T-helper 2 cell treated with Interferon-gamma antibody and Interleukin-4, amounts not matched to agents 5 μg/mL and 100 μg/mL, for 36 hours (primary cell): ENCODE data around the gene GAN.
A peak's percentile ranks its signal among the peaks of the same experiment; 100 is the strongest.

Experiments
- DNase-seq: peaks from one replicate; pipeline ENCODE4 v3.0.0; 2021; ENCODE audit warnings: low spot score
- H3K27ac Mint-ChIP-seq: one replicate; pipeline ENCODE4 v1.8.0; 2021; ENCODE audit warnings: mild to moderate bottlenecking, mixed read lengths
- H3K27me3 Mint-ChIP-seq: one replicate; pipeline ENCODE4 v1.8.0; 2021; ENCODE audit warnings: low read depth, mixed read lengths
- H3K36me3 Mint-ChIP-seq: one replicate; pipeline ENCODE4 v1.8.0; 2021; ENCODE audit warnings: low read depth, mixed read lengths
- H3K4me1 Mint-ChIP-seq: one replicate; pipeline ENCODE4 v1.8.0; 2021; ENCODE audit warnings: low read depth, mixed read lengths
- H3K4me3 Mint-ChIP-seq: one replicate; pipeline ENCODE4 v1.8.0; 2022; ENCODE audit warnings: mild to moderate bottlenecking, moderate library complexity, mixed read lengths
- H3K9me3 Mint-ChIP-seq: one replicate; pipeline ENCODE4 v1.8.0; 2021; ENCODE audit warnings: mixed read lengths

GAN gene

GRCh38 chr16:81284995-81285600 lies 29.7 kb upstream of the GAN start:
- H3K9me3 Mint-ChIP-seq: no peaks in the 10 kb centered on the region
- no peak overlapping the region for H3K4me3 Mint-ChIP-seq
- DNase-seq: no peak
- no peaks in the 10 kb centered on the region for H3K36me3 Mint-ChIP-seq
- H3K27ac Mint-ChIP-seq: no peak overlapping the region
- H3K27me3 Mint-ChIP-seq: no peaks in the 10 kb centered on the region
- H3K4me1 Mint-ChIP-seq: no peaks in the 10 kb centered on the region

GRCh38 chr16:81286190-81286589 lies 28.6 kb upstream of the GAN start:
- Mint-ChIP-seq H3K27me3 (no peaks in the 10 kb centered on the region), H3K36me3 (no peaks in the 10 kb centered on the region), H3K4me1 (no peaks in the 10 kb centered on the region), H3K9me3 (no peaks in the 10 kb centered on the region), H3K4me3 (no peak overlapping the region), H3K27ac (no peak overlapping the region)
- DNase-seq: no peak

GRCh38 chr16:81291117-81291516 lies 23.6 kb upstream of the GAN start:
- H3K9me3 Mint-ChIP-seq: no peaks in the 10 kb centered on the region
- no peaks in the 10 kb centered on the region for H3K4me1 Mint-ChIP-seq
- no peak overlapping the region for H3K4me3 Mint-ChIP-seq
- peaks cover 4% of the 10 kb centered on the region for H3K27me3 Mint-ChIP-seq
- H3K36me3 Mint-ChIP-seq: no peaks in the 10 kb centered on the region
- DNase-seq: no peak
- H3K27ac Mint-ChIP-seq: no peak overlapping the region

GRCh38 chr16:81292936-81293335 lies 21.8 kb upstream of the GAN start:
- no peaks in the 10 kb centered on the region for H3K4me1 Mint-ChIP-seq
- no peak overlapping the region for H3K27ac Mint-ChIP-seq
- no peaks in the 10 kb centered on the region for H3K36me3 Mint-ChIP-seq
- H3K4me3 Mint-ChIP-seq: no peak overlapping the region
- H3K9me3 Mint-ChIP-seq: no peaks in the 10 kb centered on the region
- H3K27me3 Mint-ChIP-seq: peaks cover 6% of the 10 kb centered on the region
- no peak for DNase-seq

- no peak for DNase-seq
- no peaks in the 10 kb centered on the region for H3K4me1 Mint-ChIP-seq
- no peaks in the 10 kb centered on the region for H3K36me3 Mint-ChIP-seq
- peaks cover 6% of the 10 kb centered on the region for H3K27me3 Mint-ChIP-seq
- no peaks in the 10 kb centered on the region for H3K9me3 Mint-ChIP-seq
- H3K4me3 Mint-ChIP-seq: no peak overlapping the region
- H3K27ac Mint-ChIP-seq: no peak overlapping the region
Measured at GRCh38 chr16:81293909-81294802, 20.6 kb upstream of the GAN start.

- Mint-ChIP-seq H3K27ac (no peak overlapping the region), H3K4me1 (no peaks in the 10 kb centered on the region), H3K4me3 (no peak overlapping the region), H3K36me3 (no peaks in the 10 kb centered on the region), H3K27me3 (peaks cover 6% of the 10 kb centered on the region), H3K9me3 (no peaks in the 10 kb centered on the region)
- no peak for DNase-seq
Measured at GRCh38 chr16:81296631-81297030, 18.1 kb upstream of the GAN start.

- Mint-ChIP-seq H3K36me3 (peaks cover 2% of the 10 kb centered on the region), H3K4me3 (no peak overlapping the region), H3K27ac (no peak overlapping the region), H3K9me3 (no peaks in the 10 kb centered on the region), H3K27me3 (no peaks in the 10 kb centered on the region), H3K4me1 (peaks cover 8% of the 10 kb centered on the region)
- no peak for DNase-seq
Measured at GRCh38 chr16:81307770-81308169, 7.0 kb upstream of the GAN start.

GRCh38 chr16:81310045-81310644 lies 4.6 kb upstream of the GAN start:
- Mint-ChIP-seq H3K36me3 (peaks cover 5% of the 10 kb centered on the region), H3K27me3 (no peaks in the 10 kb centered on the region), H3K27ac (no peak overlapping the region), H3K4me1 (peaks cover 21% of the 10 kb centered on the region), H3K4me3 (no peak overlapping the region), H3K9me3 (no peaks in the 10 kb centered on the region)
- no peak for DNase-seq

GRCh38 chr16:81311762-81312161 lies 3.0 kb upstream of the GAN start:
- Mint-ChIP-seq H3K4me3 (no peak overlapping the region), H3K27ac (no peak overlapping the region), H3K36me3 (peaks cover 5% of the 10 kb centered on the region), H3K9me3 (no peaks in the 10 kb centered on the region), H3K4me1 (peaks cover 27% of the 10 kb centered on the region), H3K27me3 (no peaks in the 10 kb centered on the region)
- DNase-seq: no peak

- Mint-ChIP-seq H3K9me3 (no peaks in the 10 kb centered on the region), H3K36me3 (peaks cover 5% of the 10 kb centered on the region), H3K4me3 (peak overlapping the region; percentile 95), H3K27ac (peak overlapping the region; percentile 89), H3K27me3 (no peaks in the 10 kb centered on the region), H3K4me1 (peaks cover 33% of the 10 kb centered on the region)
- no peak for DNase-seq
Measured at GRCh38 chr16:81313701-81314602, 810 bp upstream of the GAN start.

GRCh38 chr16:81315271-81316175 lies 761 bp downstream of the GAN start:
- H3K4me1 Mint-ChIP-seq: peaks cover 34% of the 10 kb centered on the region
- no peaks in the 10 kb centered on the region for H3K27me3 Mint-ChIP-seq
- peak overlapping the region; percentile 95 for H3K4me3 Mint-ChIP-seq
- peak; percentile 52 for DNase-seq
- peaks cover 5% of the 10 kb centered on the region for H3K36me3 Mint-ChIP-seq
- H3K9me3 Mint-ChIP-seq: no peaks in the 10 kb centered on the region
- peak overlapping the region; percentile 83 for H3K27ac Mint-ChIP-seq

GRCh38 chr16:81316176-81316496 lies 1.4 kb downstream of the GAN start:
- Mint-ChIP-seq H3K4me3 (peak overlapping the region; percentile 86), H3K27ac (no peak overlapping the region), H3K9me3 (no peaks in the 10 kb centered on the region), H3K27me3 (no peaks in the 10 kb centered on the region), H3K4me1 (peaks cover 34% of the 10 kb centered on the region), H3K36me3 (peaks cover 5% of the 10 kb centered on the region)
- no peak for DNase-seq

GRCh38 chr16:81318711-81319110 lies 3.9 kb downstream of the GAN start:
- no peaks in the 10 kb centered on the region for H3K9me3 Mint-ChIP-seq
- no peak overlapping the region for H3K4me3 Mint-ChIP-seq
- DNase-seq: no peak

More at GRCh38 chr16:81318711-81319110, 3.9 kb downstream of the GAN start:
- Mint-ChIP-seq H3K27me3 (no peaks in the 10 kb centered on the region), H3K27ac (no peak overlapping the region), H3K36me3 (peaks cover 3% of the 10 kb centered on the region), H3K4me1 (peaks cover 30% of the 10 kb centered on the region)
